Measurements from ENCODE around the gene KCNE5.

DNA sequence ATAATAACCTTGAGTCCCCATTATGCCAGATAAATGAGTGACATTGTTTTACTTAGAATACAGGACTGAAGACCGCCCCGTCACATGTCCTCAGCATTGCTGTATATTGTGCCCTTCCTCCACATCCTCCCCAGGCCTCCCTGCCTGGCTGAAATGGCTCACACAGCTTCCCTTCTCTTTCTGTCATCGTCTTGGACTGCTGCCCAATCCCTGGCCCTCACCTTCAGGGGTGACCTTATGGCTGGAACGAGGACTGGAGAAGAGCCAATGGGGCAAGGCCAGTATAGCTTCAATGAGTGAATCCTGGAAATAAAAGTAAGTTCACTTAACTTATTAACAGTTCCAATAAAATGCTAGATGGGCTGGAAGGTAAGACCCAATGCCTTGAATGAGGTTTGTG lies 2.7 kb downstream of the KCNE5 start:
- no peak for TF ChIP-seq POLR2A (IDR thresholded peaks at IDR 0.05; ENCODE audit: low read depth, low read length)
- TF ChIP-seq POLR2AphosphoS5 (IDR thresholded peaks at IDR 0.05; ENCODE audit: low read depth, low read length), result no peak
- TF ChIP-seq TAF1 (IDR thresholded peaks at IDR 0.05; ENCODE audit: borderline replicate concordance, low read depth, low read length), result no peak

Measured in GM12892 (cell line).